GM12878 (cell line): ENCODE measurements around the gene MAPK8IP3.

Experiments used
- EP300 ChIP-seq, 2 experiments: fragments of 150-350 bp in 1 of 2; IDR thresholded peaks; 2 replicates each; pipeline ENCODE4 v1.6.1; 2011 to 2012; ENCODE audit warnings: low read depth in 2 of 2, low read length in 2 of 2, borderline replicate concordance in 1 of 2, improper control_type of control experiment in 1 of 2, inconsistent platforms in 1 of 2; ENCODE audit not compliant: control insufficient read depth in 1 of 2
- JUND ChIP-seq: IDR thresholded peaks from 2 replicates; pipeline ENCODE4 v1.6.1; 2012; ENCODE audit warnings: low read depth, mild to moderate bottlenecking, low read length, improper control_type of control experiment, moderate library complexity
- MYC ChIP-seq: IDR thresholded peaks from 2 replicates; pipeline ENCODE4 v1.6.1; 2011; ENCODE audit warnings: mild to moderate bottlenecking, low read length, moderate library complexity, inconsistent platforms; ENCODE audit not compliant: insufficient read depth, insufficient replicate concordance, insufficient read length, severe bottlenecking
- NBN ChIP-seq: fragments of 450-650 bp; IDR thresholded peaks from 2 replicates; pipeline ENCODE4 v1.6.1; 2016
- NFYB ChIP-seq: IDR thresholded peaks from 2 replicates; pipeline ENCODE4 v1.6.1; 2011; ENCODE audit warnings: low read depth, mild to moderate bottlenecking, low read length, improper control_type of control experiment, moderate library complexity; ENCODE audit not compliant: insufficient read depth
- POLR2AphosphoS5 ChIP-seq: IDR thresholded peaks from 2 replicates; pipeline ENCODE4 v1.6.1; 2011; ENCODE audit warnings: mild to moderate bottlenecking, low read length, inconsistent platforms
- RAD21 ChIP-seq: IDR thresholded peaks from 2 replicates; pipeline ENCODE4 v1.6.1; 2011; ENCODE audit warnings: mild to moderate bottlenecking, low read depth, low read length, moderate library complexity; ENCODE audit not compliant: insufficient read depth
- SREBF2 ChIP-seq: IDR thresholded peaks from 2 replicates; pipeline ENCODE4 v1.6.1; 2012; ENCODE audit warnings: mild to moderate bottlenecking, low read length
- TF ChIP-seq, protein P1 (sequence below): IDR thresholded peaks from 2 replicates; pipeline ENCODE4 v1.6.1; 2011; ENCODE audit warnings: low read depth, mild to moderate bottlenecking, low read length, moderate library complexity, borderline replicate concordance; ENCODE audit errors: extremely low read depth
- TF ChIP-seq, protein P2 (sequence below), 3 experiments: IDR thresholded peaks in 2 of 3; conservative IDR thresholded peaks in 1 of 3; 2 replicates each; pipeline ENCODE4 v1.5.1; 2011; ENCODE audit warnings: low read depth in 3 of 3, low read length in 3 of 3, mild to moderate bottlenecking in 3 of 3, control low read depth in 2 of 3, moderate library complexity in 2 of 3, inconsistent platforms in 1 of 3, mixed read lengths in 1 of 3; ENCODE audit not compliant: control insufficient read depth in 2 of 3, insufficient read depth in 1 of 3; ENCODE audit errors: extremely low read depth in 1 of 3

DNA sequence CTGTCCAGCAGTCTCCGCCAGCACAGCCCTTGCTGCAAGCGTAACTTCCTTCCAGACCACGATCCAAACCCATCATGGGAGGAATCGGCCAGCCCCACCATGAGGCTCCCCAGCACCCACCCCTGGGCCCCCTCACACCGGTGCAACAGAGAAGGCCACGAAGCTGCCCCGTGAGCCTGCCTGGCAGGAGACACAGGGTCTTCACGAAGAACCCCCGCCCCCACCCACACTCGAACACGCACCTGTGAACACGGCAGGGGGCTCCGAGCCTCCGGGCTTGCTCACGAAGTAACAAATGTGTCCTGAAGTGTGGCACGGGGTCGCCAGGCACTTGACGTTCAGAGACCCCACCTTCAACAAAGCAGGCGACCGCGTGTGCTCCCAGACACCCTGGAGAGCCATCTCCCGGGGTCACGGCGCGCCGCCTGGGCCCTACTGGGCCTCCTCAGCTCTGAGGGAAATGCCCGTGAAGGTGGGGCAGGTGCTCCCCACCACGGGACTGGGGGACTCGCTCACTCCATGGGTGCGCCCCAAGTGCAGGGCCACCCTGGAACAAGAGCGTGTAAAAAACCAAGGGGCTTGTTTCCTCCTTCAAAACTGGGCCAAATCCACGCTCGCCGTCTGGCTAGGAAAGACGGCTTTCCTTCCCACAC lies 113.0 kb downstream of the MAPK8IP3 start:
- TF ChIP-seq EP300 (IDR thresholded peaks at IDR 0.05; ENCODE audit: borderline replicate concordance in 1 of 2, control insufficient read depth in 1 of 2, low read depth in 2 of 2, low read length in 2 of 2): no peak
- no peak for TF ChIP-seq JUND
- TF ChIP-seq RAD21: no peak
- TF ChIP-seq NBN: no peak
- TF ChIP-seq, protein P1, sequence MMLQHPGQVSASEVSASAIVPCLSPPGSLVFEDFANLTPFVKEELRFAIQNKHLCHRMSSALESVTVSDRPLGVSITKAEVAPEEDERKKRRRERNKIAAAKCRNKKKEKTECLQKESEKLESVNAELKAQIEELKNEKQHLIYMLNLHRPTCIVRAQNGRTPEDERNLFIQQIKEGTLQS: no peak
- TF ChIP-seq, protein P2, sequence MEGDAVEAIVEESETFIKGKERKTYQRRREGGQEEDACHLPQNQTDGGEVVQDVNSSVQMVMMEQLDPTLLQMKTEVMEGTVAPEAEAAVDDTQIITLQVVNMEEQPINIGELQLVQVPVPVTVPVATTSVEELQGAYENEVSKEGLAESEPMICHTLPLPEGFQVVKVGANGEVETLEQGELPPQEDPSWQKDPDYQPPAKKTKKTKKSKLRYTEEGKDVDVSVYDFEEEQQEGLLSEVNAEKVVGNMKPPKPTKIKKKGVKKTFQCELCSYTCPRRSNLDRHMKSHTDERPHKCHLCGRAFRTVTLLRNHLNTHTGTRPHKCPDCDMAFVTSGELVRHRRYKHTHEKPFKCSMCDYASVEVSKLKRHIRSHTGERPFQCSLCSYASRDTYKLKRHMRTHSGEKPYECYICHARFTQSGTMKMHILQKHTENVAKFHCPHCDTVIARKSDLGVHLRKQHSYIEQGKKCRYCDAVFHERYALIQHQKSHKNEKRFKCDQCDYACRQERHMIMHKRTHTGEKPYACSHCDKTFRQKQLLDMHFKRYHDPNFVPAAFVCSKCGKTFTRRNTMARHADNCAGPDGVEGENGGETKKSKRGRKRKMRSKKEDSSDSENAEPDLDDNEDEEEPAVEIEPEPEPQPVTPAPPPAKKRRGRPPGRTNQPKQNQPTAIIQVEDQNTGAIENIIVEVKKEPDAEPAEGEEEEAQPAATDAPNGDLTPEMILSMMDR (IDR thresholded peaks at IDR 0.05 in 2 of 3, conservative IDR thresholded peaks at IDR 0.05 in 1 of 3; ENCODE audit: control insufficient read depth in 2 of 3, extremely low read depth in 1 of 3, insufficient read depth in 1 of 3, low read depth in 3 of 3, low read length in 3 of 3): no peak
- TF ChIP-seq SREBF2: no peak
- TF ChIP-seq MYC: no peak
- TF ChIP-seq POLR2AphosphoS5: no peak
- TF ChIP-seq NFYB: no peak
